ENCODE results near the gene CPSF3.
"Not testable (repeated sequence)": the region's sequence is repeated elsewhere in the genome, so short reads cannot be mapped to it uniquely, and the experiment has no call there.

CPSF3 gene

GRCh38 chr2:9397201-9397600, 26.3 kb upstream of the CPSF3 start:
- Histone ChIP-seq H3K27ac (ENCODE audit: insufficient read depth, low read length, poor library complexity, severe bottlenecking) (no peak overlapping the region), H3K27me3 (replicated peaks; ENCODE audit: control insufficient read depth, insufficient read depth, low read length, poor library complexity, severe bottlenecking) (no peaks in the 10 kb centered on the region)
- DNase-seq: no peak

DNA sequence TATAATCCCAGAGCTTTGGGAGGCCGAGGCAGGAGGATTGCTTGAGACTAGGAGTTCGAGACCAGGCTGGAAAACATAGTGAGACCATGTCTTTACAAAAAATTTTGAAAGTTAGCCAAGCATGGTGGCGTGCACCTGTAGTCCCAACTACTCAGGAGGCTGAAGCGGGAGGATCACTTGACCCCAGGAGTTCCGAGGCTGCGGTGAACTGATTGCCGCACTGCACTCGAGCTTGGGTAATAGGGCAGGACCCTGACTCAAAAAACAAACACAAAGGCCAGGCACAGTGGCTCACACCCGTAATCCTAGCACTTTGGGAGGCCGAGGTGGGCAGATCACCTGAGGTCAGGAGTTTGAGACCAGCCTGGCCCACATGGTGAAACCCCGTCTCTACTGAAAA, 25.2 kb upstream of the CPSF3 start:
- not testable (repeated sequence) for DNase-seq; H3K27ac ChIP-seq (ENCODE audit: insufficient read depth, low read length, poor library complexity, severe bottlenecking); H3K9me3 ChIP-seq (ENCODE audit: control insufficient read depth, low read length); H3K36me3 ChIP-seq (ENCODE audit: control insufficient read depth, insufficient read depth, low read length); H3K4me1 ChIP-seq (ENCODE audit: control insufficient read depth, insufficient read depth, low read length, poor library complexity, severe bottlenecking); H3K27me3 ChIP-seq (replicated peaks; ENCODE audit: control insufficient read depth, insufficient read depth, low read length, poor library complexity, severe bottlenecking); H3K4me3 ChIP-seq (ENCODE audit: insufficient read depth, low read depth, low read length, poor library complexity, severe bottlenecking)

More at GRCh38 chr2:9397201-9397600, 26.3 kb upstream of the CPSF3 start:
- no peak overlapping the region for H3K4me3 ChIP-seq (ENCODE audit: insufficient read depth, low read depth, low read length, poor library complexity, severe bottlenecking)
- H3K36me3 ChIP-seq (ENCODE audit: control insufficient read depth, insufficient read depth, low read length): no peaks in the 10 kb centered on the region
- H3K9me3 ChIP-seq (ENCODE audit: control insufficient read depth, low read length): no peaks in the 10 kb centered on the region
- peaks cover 3% of the 10 kb centered on the region for H3K4me1 ChIP-seq (ENCODE audit: control insufficient read depth, insufficient read depth, low read length, poor library complexity, severe bottlenecking)

- Histone ChIP-seq H3K27me3 (replicated peaks; ENCODE audit: control insufficient read depth, insufficient read depth, low read length, poor library complexity, severe bottlenecking) (no peaks in the 10 kb centered on the region), H3K4me3 (ENCODE audit: insufficient read depth, low read depth, low read length, poor library complexity, severe bottlenecking) (no peak overlapping the region), H3K36me3 (ENCODE audit: control insufficient read depth, insufficient read depth, low read length) (no peaks in the 10 kb centered on the region), H3K9me3 (ENCODE audit: control insufficient read depth, low read length) (no peaks in the 10 kb centered on the region), H3K4me1 (ENCODE audit: control insufficient read depth, insufficient read depth, low read length, poor library complexity, severe bottlenecking) (peaks cover 3% of the 10 kb centered on the region), H3K27ac (ENCODE audit: insufficient read depth, low read length, poor library complexity, severe bottlenecking) (no peak overlapping the region)
- no peak for DNase-seq
Measured at GRCh38 chr2:9398881-9399780, 24.3 kb upstream of the CPSF3 start.

GRCh38 chr2:9400268-9401058, 23.0 kb upstream of the CPSF3 start:
- H3K4me3 ChIP-seq (ENCODE audit: insufficient read depth, low read depth, low read length, poor library complexity, severe bottlenecking): no peak overlapping the region
- no peaks in the 10 kb centered on the region for H3K27me3 ChIP-seq (replicated peaks; ENCODE audit: control insufficient read depth, insufficient read depth, low read length, poor library complexity, severe bottlenecking)
- no peak overlapping the region for H3K27ac ChIP-seq (ENCODE audit: insufficient read depth, low read length, poor library complexity, severe bottlenecking)
- no peak for DNase-seq
- no peaks in the 10 kb centered on the region for H3K36me3 ChIP-seq (ENCODE audit: control insufficient read depth, insufficient read depth, low read length)
- peaks cover 3% of the 10 kb centered on the region for H3K4me1 ChIP-seq (ENCODE audit: control insufficient read depth, insufficient read depth, low read length, poor library complexity, severe bottlenecking)
- H3K9me3 ChIP-seq (ENCODE audit: control insufficient read depth, low read length): no peaks in the 10 kb centered on the region

GRCh38 chr2:9401059-9401547, 22.4 kb upstream of the CPSF3 start:
- H3K36me3 ChIP-seq (ENCODE audit: control insufficient read depth, insufficient read depth, low read length): no peaks in the 10 kb centered on the region
- no peak overlapping the region for H3K27ac ChIP-seq (ENCODE audit: insufficient read depth, low read length, poor library complexity, severe bottlenecking)
- H3K4me1 ChIP-seq (ENCODE audit: control insufficient read depth, insufficient read depth, low read length, poor library complexity, severe bottlenecking): peaks cover 3% of the 10 kb centered on the region
- DNase-seq: no peak
- no peaks in the 10 kb centered on the region for H3K27me3 ChIP-seq (replicated peaks; ENCODE audit: control insufficient read depth, insufficient read depth, low read length, poor library complexity, severe bottlenecking)
- no peak overlapping the region for H3K4me3 ChIP-seq (ENCODE audit: insufficient read depth, low read depth, low read length, poor library complexity, severe bottlenecking)
- no peaks in the 10 kb centered on the region for H3K9me3 ChIP-seq (ENCODE audit: control insufficient read depth, low read length)

- H3K27ac ChIP-seq (ENCODE audit: insufficient read depth, low read length, poor library complexity, severe bottlenecking): no peak overlapping the region
- peaks cover 3% of the 10 kb centered on the region for H3K4me1 ChIP-seq (ENCODE audit: control insufficient read depth, insufficient read depth, low read length, poor library complexity, severe bottlenecking)
- no peaks in the 10 kb centered on the region for H3K27me3 ChIP-seq (replicated peaks; ENCODE audit: control insufficient read depth, insufficient read depth, low read length, poor library complexity, severe bottlenecking)
- H3K4me3 ChIP-seq (ENCODE audit: insufficient read depth, low read depth, low read length, poor library complexity, severe bottlenecking): no peak overlapping the region
- peaks cover under 1% of the 10 kb centered on the region for H3K36me3 ChIP-seq (ENCODE audit: control insufficient read depth, insufficient read depth, low read length)
- H3K9me3 ChIP-seq (ENCODE audit: control insufficient read depth, low read length): no peaks in the 10 kb centered on the region
- no peak for DNase-seq
Measured at GRCh38 chr2:9401646-9402371, 21.6 kb upstream of the CPSF3 start.

DNA sequence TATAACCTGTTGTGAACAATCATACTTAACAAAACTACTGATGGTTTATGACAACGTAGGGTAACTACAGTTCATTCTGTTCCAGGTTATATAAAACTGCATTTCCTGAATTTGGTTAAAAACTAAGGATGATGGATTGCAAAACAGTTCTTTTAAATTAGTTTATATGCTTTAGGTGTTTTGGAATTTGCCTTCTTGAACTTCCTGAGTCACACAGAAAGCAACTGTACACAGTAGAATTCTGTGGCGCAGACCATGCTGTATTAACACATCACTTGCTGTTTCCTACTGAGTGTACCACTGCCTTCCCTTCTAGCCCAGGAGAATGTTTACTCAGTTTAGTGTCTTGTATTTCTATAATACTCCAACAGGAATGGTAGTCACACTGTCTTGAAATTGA, 19.5 kb upstream of the CPSF3 start:
- peaks cover 15% of the 10 kb centered on the region for H3K36me3 ChIP-seq (ENCODE audit: control insufficient read depth, insufficient read depth, low read length)
- no peaks in the 10 kb centered on the region for H3K27me3 ChIP-seq (replicated peaks; ENCODE audit: control insufficient read depth, insufficient read depth, low read length, poor library complexity, severe bottlenecking)
- no peak overlapping the region for H3K4me3 ChIP-seq (ENCODE audit: insufficient read depth, low read depth, low read length, poor library complexity, severe bottlenecking)
- H3K4me1 ChIP-seq (ENCODE audit: control insufficient read depth, insufficient read depth, low read length, poor library complexity, severe bottlenecking): peaks cover 3% of the 10 kb centered on the region
- no peaks in the 10 kb centered on the region for H3K9me3 ChIP-seq (ENCODE audit: control insufficient read depth, low read length)
- no peak overlapping the region for H3K27ac ChIP-seq (ENCODE audit: insufficient read depth, low read length, poor library complexity, severe bottlenecking)
- DNase-seq: no peak

GRCh38 chr2:9404451-9404850, 19.0 kb upstream of the CPSF3 start:
- H3K4me1 ChIP-seq (ENCODE audit: control insufficient read depth, insufficient read depth, low read length, poor library complexity, severe bottlenecking): peaks cover 3% of the 10 kb centered on the region

DNA sequence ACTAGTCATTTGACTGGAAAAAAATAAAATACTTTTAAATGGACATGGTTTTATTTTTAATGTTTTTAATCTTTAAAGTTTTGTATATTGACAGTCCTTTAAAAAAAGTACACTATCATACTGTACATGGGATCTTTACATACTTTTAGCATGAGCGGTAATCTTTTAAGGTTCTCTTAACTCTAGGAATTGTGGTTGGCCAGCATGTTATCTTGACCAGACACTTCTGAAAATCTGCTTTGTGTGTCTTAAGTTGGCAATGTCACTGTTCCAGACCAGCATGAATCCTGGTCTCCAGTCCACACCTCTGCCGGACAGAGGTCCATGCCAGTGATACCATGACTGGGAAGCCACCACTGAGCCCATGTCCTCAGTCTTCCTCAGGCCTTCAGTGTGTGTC, 17.8 kb upstream of the CPSF3 start:
- H3K27me3 ChIP-seq (replicated peaks; ENCODE audit: control insufficient read depth, insufficient read depth, low read length, poor library complexity, severe bottlenecking): no peaks in the 10 kb centered on the region
- peaks cover 16% of the 10 kb centered on the region for H3K36me3 ChIP-seq (ENCODE audit: control insufficient read depth, insufficient read depth, low read length)
- peaks cover under 1% of the 10 kb centered on the region for H3K4me1 ChIP-seq (ENCODE audit: control insufficient read depth, insufficient read depth, low read length, poor library complexity, severe bottlenecking)
- no peak overlapping the region for H3K4me3 ChIP-seq (ENCODE audit: insufficient read depth, low read depth, low read length, poor library complexity, severe bottlenecking)
- no peak for DNase-seq
- H3K27ac ChIP-seq (ENCODE audit: insufficient read depth, low read length, poor library complexity, severe bottlenecking): no peak overlapping the region
- H3K9me3 ChIP-seq (ENCODE audit: control insufficient read depth, low read length): no peaks in the 10 kb centered on the region

More at GRCh38 chr2:9404451-9404850, 19.0 kb upstream of the CPSF3 start:
- Histone ChIP-seq H3K36me3 (ENCODE audit: control insufficient read depth, insufficient read depth, low read length) (peaks cover 15% of the 10 kb centered on the region), H3K27ac (ENCODE audit: insufficient read depth, low read length, poor library complexity, severe bottlenecking) (no peak overlapping the region), H3K4me3 (ENCODE audit: insufficient read depth, low read depth, low read length, poor library complexity, severe bottlenecking) (no peak overlapping the region), H3K9me3 (ENCODE audit: control insufficient read depth, low read length) (no peaks in the 10 kb centered on the region), H3K27me3 (replicated peaks; ENCODE audit: control insufficient read depth, insufficient read depth, low read length, poor library complexity, severe bottlenecking) (no peaks in the 10 kb centered on the region)
- no peak for DNase-seq
